WI38 (cell line): ENCODE data around the gene ASB8.
"Not testable (repeated sequence)": the region's sequence is repeated elsewhere in the genome, so short reads cannot be mapped to it uniquely, and the experiment has no call there.

Source experiments
- H3K4me3 ChIP-seq: 2 replicates; pipeline ENCODE4 v1.5.1; 2011; ENCODE audit warnings: low read depth, mild to moderate bottlenecking, control low read depth, low read length
- TF ChIP-seq, protein P1 (sequence below): IDR thresholded peaks from 2 replicates; pipeline ENCODE4 v1.5.1; 2012; ENCODE audit warnings: low read depth, mild to moderate bottlenecking, control low read depth, low read length

The ASB8 gene

DNA sequence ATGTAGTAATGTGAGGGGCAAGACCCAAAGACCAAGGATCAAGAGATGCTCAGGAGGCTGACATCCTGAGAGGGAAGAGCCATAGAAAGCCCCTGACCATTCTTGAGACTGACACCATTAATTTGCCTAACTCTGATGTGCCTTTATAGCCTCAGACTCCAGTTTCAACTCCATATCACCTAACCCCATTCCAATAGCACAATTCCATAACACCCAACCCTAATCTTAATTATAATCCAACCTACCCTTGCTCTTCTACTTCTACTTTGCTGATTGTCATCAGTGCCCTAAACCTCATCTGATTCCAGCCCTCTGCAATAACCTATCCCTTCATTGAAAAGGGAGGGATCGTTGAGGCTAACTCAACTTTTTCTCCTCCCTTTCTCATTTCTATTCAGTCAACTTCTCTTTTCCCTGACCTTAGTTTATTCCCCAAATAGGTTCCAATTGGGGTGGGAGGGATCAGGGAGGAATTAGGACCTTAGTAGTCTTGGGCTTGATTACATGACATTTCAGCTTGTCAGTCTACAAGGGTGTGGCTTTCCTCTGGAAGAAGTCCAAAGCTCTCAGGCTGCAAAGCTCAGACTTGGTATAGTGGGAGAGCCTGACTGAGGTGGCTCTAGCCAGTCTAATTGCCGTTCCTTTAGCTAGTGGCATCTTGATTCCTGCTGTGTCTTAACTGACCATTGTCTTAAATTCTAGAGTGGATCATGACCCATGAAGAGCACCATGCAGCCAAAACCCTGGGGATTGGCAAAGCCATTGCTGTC is 35.1 kb downstream of the ASB8 start:
- H3K4me3 ChIP-seq: no peak overlapping the region
- TF ChIP-seq, protein P1, sequence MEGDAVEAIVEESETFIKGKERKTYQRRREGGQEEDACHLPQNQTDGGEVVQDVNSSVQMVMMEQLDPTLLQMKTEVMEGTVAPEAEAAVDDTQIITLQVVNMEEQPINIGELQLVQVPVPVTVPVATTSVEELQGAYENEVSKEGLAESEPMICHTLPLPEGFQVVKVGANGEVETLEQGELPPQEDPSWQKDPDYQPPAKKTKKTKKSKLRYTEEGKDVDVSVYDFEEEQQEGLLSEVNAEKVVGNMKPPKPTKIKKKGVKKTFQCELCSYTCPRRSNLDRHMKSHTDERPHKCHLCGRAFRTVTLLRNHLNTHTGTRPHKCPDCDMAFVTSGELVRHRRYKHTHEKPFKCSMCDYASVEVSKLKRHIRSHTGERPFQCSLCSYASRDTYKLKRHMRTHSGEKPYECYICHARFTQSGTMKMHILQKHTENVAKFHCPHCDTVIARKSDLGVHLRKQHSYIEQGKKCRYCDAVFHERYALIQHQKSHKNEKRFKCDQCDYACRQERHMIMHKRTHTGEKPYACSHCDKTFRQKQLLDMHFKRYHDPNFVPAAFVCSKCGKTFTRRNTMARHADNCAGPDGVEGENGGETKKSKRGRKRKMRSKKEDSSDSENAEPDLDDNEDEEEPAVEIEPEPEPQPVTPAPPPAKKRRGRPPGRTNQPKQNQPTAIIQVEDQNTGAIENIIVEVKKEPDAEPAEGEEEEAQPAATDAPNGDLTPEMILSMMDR: no peak

DNA sequence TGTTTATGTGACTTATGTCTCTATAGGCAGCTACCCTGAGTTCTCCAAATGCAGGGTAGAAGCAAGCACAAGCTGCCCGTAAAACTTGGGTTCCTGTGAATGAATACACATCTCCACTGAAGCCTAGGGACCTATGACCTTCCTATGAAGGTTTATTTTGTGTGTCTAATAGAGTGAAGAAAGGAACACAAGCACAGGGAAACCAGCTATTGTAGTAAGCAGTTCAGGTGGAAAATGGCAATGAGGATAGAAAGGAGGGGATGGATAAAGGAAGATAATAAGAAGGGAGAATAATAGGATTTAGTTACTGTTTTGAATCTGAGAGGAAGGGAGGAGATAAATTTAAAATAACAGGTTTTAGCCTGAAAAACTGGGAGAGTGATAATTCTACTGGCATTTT is 35.8 kb downstream of the ASB8 start:
- TF ChIP-seq, protein P1: no peak
- H3K4me3 ChIP-seq: no peak overlapping the region

DNA sequence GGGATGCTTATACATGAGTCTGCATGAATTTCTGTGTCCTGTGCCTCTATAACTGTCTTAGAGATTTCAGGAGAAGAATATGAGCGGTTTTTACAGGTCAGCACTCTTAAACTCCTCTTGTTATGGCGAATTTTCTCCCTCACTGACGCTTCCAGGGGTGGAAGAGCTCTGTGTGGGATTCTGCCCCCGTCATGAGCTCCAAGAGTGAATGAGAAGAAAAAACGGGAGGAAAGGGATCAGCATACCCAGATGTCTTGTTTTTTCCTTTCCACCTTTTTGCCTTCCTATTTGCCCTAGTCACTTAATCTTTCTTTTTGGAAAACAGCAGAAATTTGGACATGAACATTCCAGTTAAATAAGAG is 37.5 kb downstream of the ASB8 start:
- H3K4me3 ChIP-seq: peak overlapping the region; percentile 92

DNA sequence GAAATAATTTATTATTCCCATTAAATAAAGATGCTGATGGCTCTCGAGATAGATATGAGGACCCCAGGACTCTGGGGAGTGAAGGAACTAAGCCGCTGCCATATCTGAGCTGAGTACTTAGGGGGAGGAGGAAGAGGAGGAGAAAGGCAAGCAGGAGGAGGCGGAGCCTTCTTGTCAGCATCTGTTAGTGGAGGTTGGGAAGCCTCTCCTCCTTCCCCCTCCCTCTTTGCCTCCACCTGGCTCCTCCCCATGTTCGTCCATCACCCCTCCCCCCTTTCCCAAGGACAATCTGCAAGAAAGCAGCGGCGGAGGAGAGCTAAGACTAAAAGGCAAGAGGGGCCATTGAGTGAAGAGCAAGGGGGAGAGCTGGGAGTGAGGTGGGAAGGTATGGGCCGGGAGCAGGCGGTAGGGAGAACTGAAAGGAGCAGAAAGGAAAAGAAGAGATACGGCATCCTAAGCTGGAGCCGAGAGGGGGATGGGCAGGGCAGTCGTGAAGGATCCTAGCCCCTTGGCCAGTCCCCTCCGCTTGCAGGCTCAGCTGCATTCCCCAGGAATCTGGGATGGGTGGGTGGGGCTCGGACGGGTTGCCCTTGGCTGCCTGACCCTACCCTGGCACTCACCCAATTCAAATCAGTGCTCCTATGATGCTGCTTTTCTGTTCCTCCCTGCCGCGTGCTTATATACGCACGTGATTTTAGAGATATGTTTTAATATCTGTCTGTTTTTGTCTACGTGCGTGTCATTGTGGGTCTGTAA is 38.1 kb downstream of the ASB8 start, which contains the start of gene PFKM:
PFKM (plus strand) TSS at position 287 of the 756 bp plus-strand sequence. CDS start 3,411 bp downstream, outside the sequence.
- TF ChIP-seq, protein P1: no peak
- H3K4me3 ChIP-seq: peak within 1 kb of the TSS; percentile 92

More for the DNA sequence above, 37.5 kb downstream of the ASB8 start:
- TF ChIP-seq, protein P1: no peak

DNA sequence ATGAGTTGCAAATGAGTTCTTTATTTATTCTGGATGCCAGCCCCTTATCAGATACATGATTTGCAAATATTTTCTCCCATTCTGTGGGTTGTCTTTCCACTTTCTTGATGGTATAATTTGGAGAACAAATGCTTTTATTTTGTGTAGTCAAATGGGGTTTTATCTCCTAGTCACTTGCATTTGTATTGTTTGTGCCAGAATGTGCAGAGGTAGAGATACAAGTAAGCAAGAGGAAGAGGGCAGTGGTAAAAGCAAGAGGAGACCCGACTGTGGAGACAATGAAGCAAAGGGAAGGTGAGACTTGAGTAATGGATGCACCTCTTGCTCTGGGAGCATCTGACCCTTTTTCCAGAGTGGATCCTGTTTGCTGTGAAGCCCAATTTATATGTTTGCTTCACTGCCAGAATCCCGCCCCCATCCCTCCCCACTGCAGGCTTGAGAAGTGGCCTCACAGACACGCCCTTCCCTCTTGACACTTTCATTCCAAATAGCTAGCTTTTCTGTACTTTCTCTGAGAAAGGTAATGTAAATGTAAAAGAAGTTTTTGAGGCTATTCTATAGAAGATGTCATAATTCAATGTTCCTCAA is 38.9 kb downstream of the ASB8 start:
- peak overlapping the region; percentile 92 for H3K4me3 ChIP-seq
- TF ChIP-seq, protein P1: no peak

DNA sequence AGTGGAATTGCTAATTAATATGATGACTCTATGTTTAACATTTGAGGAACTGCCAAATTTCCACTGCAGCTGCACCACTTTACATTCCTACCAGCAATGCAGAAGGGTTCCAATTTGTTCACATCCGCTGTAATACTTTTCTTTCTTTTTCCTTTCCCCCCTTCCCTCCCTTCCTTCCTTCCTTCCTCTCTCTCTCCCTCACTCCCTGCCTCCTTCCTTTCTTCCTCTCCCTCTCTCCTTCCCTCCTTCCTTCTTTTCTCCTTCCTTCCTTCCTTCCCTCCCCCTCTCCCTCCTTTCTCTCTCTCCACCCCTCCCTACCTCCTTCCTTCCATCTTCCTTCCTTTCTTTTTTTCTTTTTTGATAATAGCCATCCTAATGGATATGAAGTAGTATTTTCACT is 41.4 kb downstream of the ASB8 start:
- TF ChIP-seq, protein P1: no peak
- H3K4me3 ChIP-seq: no peak overlapping the region

DNA sequence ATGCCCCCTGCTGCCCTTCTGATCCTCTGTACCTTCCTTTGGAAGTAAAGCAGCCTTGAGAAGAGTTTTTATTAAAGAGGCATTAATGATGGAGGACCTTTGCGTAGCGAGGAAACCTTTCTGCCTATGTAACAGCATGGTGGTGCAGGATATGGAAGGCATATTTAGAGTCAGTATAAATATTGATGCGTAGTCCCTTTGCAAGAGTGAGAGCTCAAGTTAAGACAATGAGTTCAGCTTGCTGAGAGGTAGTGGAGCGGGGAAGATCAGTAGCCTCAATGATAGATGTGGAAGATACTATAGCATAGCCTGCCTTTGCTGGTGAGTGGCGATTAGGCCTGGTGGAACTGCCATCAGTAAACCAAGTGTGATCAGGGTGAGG is 46.0 kb downstream of the ASB8 start:
- H3K4me3 ChIP-seq: not testable (repeated sequence)
